GM13977 (cell line): ENCODE data around the gene RNF148.

ENCODE experiments used
- DNase-seq: peaks from one replicate; pipeline ENCODE4 v3.0.0; 2012; ENCODE audit warnings: low spot score
- CTCF ChIP-seq: IDR thresholded peaks from 2 replicates; pipeline ENCODE4 v1.5.1; 2012; ENCODE audit warnings: mild to moderate bottlenecking, control low read depth; ENCODE audit not compliant: insufficient read depth; ENCODE audit errors: extremely low read depth, missing control alignments
- in situ Hi-C: fragments of 300-500 bp; cut with MboI; formaldehyde crosslinking; loops from one replicate; pipeline ENCODE4 v1.12.0; 2022; ENCODE audit warnings: low sequenced_read_pairs, low pct_unique_long_range_greater_than_20kb, mixed read lengths, inconsistent platforms; ENCODE audit not compliant: unreplicated experiment

RNF148 gene

GRCh38 chr7:122676466-122676865, 26.3 kb downstream of the RNF148 start:
- no peak for DNase-seq
- no peak for TF ChIP-seq CTCF
- in situ Hi-C loops = no loop called here

DNA sequence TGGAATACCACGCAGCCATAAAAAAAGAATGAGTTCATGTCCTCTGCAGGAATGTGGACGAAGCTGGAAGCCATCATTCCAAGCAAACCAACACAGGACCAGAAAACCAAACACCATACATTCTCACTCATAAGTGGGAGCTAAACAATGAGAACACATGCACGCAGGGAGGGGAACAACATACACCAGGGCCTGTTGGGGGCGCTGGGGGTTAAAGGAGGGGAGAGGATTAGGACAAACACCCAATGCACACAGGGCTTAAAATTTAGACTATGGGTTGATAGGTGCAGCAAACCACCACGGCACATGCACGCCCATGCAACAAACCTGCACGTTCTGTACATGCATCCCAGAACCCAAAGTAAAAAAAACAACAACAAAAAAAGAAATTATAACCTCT, 27.1 kb downstream of the RNF148 start:
- TF ChIP-seq CTCF = no peak
- in situ Hi-C loops = no loop called here
- no peak for DNase-seq

DNA sequence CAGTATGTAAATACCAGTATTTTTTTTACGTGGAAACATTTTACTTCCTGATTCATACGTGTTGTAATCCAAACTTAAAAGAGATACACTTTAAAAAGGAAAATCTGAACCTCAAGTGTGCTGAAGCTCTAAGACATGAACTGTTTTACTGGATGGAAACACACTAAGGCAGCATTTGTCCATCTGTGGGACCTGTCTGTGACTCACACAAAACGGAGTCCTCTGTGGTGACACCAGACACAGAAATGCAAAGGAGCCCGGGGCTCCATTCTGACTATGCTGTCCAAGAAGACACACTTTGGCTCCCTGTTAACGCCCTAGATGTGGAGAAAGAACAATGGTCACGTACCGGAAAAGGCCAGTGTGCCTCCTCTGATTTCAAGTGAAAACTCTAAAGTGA, 27.7 kb downstream of the RNF148 start:
- TF ChIP-seq CTCF = no peak
- no peak for DNase-seq
- in situ Hi-C loops = no loop called here

DNA sequence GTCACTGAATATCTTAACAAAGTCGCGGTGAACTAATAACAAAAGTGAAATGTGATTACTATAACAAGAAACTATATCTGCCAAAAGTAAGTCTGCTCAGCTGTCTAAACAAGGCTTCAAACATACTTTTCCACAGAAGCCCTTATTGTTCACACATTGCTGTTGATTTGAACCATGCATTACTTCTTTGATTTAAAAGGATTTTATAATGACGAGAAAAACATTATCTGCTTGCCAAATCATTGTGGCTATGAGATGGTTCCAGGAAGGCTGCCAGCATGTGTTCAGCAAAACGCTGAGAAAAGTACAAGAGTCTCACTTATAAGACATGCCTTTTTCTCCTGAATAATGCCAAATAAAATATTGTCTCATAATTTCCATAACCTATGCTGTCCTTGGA, 28.2 kb downstream of the RNF148 start:
- no peak for TF ChIP-seq CTCF
- in situ Hi-C loops = no loop called here
- DNase-seq = no peak

- no peak for TF ChIP-seq CTCF
- in situ Hi-C loops = no loop called here
- DNase-seq = no peak
Observed at GRCh38 chr7:122673951-122674350, 28.8 kb downstream of the RNF148 start.

GRCh38 chr7:122672536-122672935, 30.2 kb downstream of the RNF148 start:
- in situ Hi-C loops = no loop called here
- no peak for TF ChIP-seq CTCF
- no peak for DNase-seq

DNA sequence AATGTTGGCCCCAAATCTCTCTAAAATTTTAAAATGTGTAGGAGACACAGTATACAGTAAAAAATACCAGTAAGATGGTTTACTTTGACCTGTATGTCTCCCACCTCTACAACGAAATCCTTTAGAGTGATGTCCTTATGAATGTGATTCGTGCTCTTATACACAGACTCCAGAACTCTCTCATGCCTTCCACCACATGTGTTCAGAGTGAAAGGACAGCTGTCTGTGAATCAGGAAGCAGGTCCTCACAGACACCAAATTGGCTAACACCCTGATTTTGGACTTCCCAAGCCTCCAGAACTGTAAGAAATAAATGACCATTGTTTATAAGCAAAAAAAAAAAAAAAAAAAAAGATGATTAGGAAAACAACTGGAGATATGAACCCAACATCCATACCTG, 39.0 kb downstream of the RNF148 start:
- no peak for DNase-seq
- no peak for TF ChIP-seq CTCF
- in situ Hi-C loops = no loop called here
